OCI-LY7 (cell line): ENCODE measurements around the gene PACC1. TPM values are rescaled to one million over a fixed set of nuclear protein-coding genes. Genes with fewer than 3 reads are reported as not detected.

Source experiments
- BruUV-seq: library from RNA; stranded (reverse); fragments of 400-500 nt; replicated peaks from 2 replicates; lab custom pipeline; 2021; lab: Mats Ljungman, UMichigan
- CTCF ChIA-PET: fragments of 300-600 bp; sonication (Branson Sonifier 250); formaldehyde crosslinking; loops from one replicate; lab custom pipeline; 2022; ENCODE audit warnings: antibody characterized with exemption; ENCODE audit not compliant: unreplicated experiment; lab: Charles Lee
- POLR2A ChIA-PET: fragments of 300-600 bp; sonication (Branson Sonifier 250); formaldehyde crosslinking; loops from one replicate; lab custom pipeline; 2022; ENCODE audit warnings: antibody characterized with exemption; lab: Charles Lee
- DNase-seq: peaks from one replicate; pipeline ENCODE4 v3.0.0-alpha.2; 2015; ENCODE audit warnings: low spot score
- H2AFZ ChIP-seq: fragments of 200-600 bp; sonication (generic), shearing (Covaris generic); 2 replicates; pipeline ENCODE4 v1.6.1; 2014; ENCODE audit warnings: mild to moderate bottlenecking, antibody characterized with exemption, low read length, moderate library complexity
- H3K27ac ChIP-seq: fragments of 200-600 bp; sonication (generic); 2 replicates; pipeline ENCODE4 v1.5.1; 2014; ENCODE audit warnings: mixed run types, low read depth, mild to moderate bottlenecking, moderate library complexity, low read length, inconsistent platforms; ENCODE audit not compliant: poor library complexity, severe bottlenecking
- H3K36me3 ChIP-seq: fragments of 200-600 bp; sonication (generic); 2 replicates; pipeline ENCODE4 v1.6.1; 2014; ENCODE audit warnings: mild to moderate bottlenecking, antibody characterized with exemption, low read length, moderate library complexity, mixed read lengths; ENCODE audit not compliant: insufficient read depth
- H3K4me1 ChIP-seq: fragments of 200-600 bp; sonication (generic); 2 replicates; pipeline ENCODE4 v1.5.1; 2014; ENCODE audit warnings: mild to moderate bottlenecking, low read length; ENCODE audit not compliant: insufficient read depth, poor library complexity, severe bottlenecking
- H3K4me2 ChIP-seq: fragments of 200-600 bp; sonication (generic); 2 replicates; pipeline ENCODE4 v1.6.1; 2014; ENCODE audit warnings: mild to moderate bottlenecking, low read length
- H3K4me3 ChIP-seq: fragments of 200-600 bp; sonication (generic); 2 replicates; pipeline ENCODE4 v1.5.1; 2014; ENCODE audit warnings: mild to moderate bottlenecking, low read depth, low read length; ENCODE audit not compliant: poor library complexity, severe bottlenecking
- H3K79me2 ChIP-seq: fragments of 200-600 bp; sonication (generic); 2 replicates; pipeline ENCODE4 v1.6.1; 2016; ENCODE audit warnings: low read depth, mild to moderate bottlenecking, low read length, moderate library complexity, mixed read lengths; ENCODE audit not compliant: insufficient read depth
- H3K9me2 ChIP-seq: fragments of 200-600 bp; sonication (generic); 2 replicates; pipeline ENCODE4 v1.6.1; 2016; ENCODE audit warnings: mild to moderate bottlenecking, low read length, mixed read lengths; ENCODE audit not compliant: insufficient read depth
- H3K9me3 ChIP-seq: fragments of 200-600 bp; sonication (generic); 2 replicates; pipeline ENCODE4 v1.6.1; 2014; ENCODE audit warnings: mild to moderate bottlenecking, mixed run types, low read length, mixed read lengths
- H4K20me1 ChIP-seq: fragments of 200-600 bp; sonication (generic); 2 replicates; pipeline ENCODE4 v1.6.1; 2014; ENCODE audit warnings: mild to moderate bottlenecking, antibody characterized with exemption, low read length, moderate library complexity, mixed read lengths; ENCODE audit not compliant: insufficient read depth
- EZH2phosphoT487 ChIP-seq: fragments of 200-600 bp; sonication (generic); IDR thresholded peaks from 2 replicates; pipeline ENCODE4 v1.6.1; 2018; ENCODE audit warnings: low read depth, borderline replicate concordance, mild to moderate bottlenecking, mixed run types, antibody characterized with exemption, low read length, moderate library complexity, mixed read lengths
- intact Hi-C: fragments of 100-400 bp; cut with micrococcal nuclease; formaldehyde crosslinking; loops from one replicate; pipeline ENCODE4 v1.10.0; 2022; ENCODE audit not compliant: unreplicated experiment
- total RNA-seq, 2 experiments: library from RNA; depleted of rRNA in 1 of 2; stranded (reverse); fragments of >200 nt in 1 of 2; shearing (Covaris generic) in 1 of 2; gene quantifications; 2 replicates each; pipeline ENCODE4 v1.2.3, GENCODE V29; 2014 to 2022
- TF ChIP-seq, protein P1 (sequence below): fragments of 200-600 bp; sonication (generic); conservative IDR thresholded peaks from 2 replicates; pipeline ENCODE4 v1.5.1; 2014; ENCODE audit warnings: mild to moderate bottlenecking, antibody characterized with exemption, low read length, moderate library complexity, mixed read lengths

The PACC1 gene
- total RNA-seq, 2 experiments from 2014 or later, result 17.3 to 30.8 TPM

DNA sequence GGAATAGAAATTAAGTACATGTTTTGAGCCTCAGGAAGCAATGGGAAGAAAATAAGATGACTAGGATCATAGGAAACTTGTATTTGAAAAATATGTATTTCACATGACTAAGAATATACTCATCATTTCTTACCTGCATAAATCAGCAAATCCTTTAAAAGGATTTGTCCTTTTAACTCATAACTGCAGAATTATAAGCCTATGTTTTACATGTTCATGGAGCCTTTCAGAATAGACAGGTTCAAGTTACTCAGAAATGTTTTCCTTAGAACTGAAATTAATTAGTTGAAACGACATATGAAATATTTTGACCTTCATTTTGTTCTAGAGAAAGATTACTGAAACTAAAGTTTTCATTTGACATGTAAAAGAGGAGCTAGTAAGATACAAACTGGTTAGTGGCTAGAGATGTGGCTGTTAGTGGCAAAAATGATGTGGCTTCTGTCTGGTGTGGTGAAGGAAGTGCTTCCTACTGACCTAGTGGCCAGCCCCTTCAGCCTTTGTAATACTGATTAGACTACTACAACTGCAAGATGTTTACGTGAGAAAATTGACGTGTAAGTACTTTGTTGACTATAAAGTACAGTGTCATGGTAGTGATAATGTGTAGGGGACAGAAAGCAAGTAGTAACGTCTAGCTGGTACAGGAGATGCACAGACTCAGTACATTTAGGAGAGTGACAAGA, 54.7 kb downstream of the PACC1 start:
- intact Hi-C loops, result no loop called here
- no peak overlapping the region for H3K27ac ChIP-seq

DNA sequence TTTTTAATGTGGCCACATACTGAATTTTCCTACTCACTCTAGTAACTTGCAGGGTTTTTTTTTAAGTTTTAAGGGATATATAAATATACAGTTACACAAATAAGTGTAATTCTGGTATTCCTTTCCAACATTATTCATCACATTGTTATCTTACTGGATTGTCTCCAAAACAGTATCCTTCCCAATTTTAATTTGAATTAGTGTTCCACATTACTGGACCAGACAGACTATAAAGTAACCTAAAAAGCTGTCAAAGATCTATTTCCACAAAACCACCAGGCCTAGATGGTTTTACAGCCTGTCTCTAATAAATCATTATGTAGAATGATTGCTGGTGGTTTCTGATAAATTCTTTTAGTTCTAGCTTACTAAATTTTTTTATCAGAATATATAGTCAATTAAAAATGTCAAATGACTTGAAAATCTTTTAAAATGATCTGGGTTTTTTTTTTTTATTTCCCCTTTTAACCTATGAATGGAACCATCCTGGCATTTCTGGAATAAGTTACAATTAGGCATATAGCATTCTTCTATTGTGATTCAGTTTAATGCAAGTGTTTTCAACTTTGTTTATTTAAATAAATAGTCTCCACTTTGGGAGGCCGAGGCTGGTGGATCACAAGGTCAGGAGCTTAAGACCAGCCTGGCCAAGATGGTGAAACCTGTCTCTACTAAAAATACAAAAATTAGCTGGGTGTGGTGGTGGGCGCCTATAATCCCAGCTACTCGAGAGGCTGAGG, 59.3 kb downstream of the PACC1 start:
- Histone ChIP-seq H4K20me1 (no peaks in the 10 kb centered on the region), H3K9me3 (no peaks in the 10 kb centered on the region), H3K79me2 (no peaks in the 10 kb centered on the region), H3K4me2 (no peak overlapping the region), H3K4me3 (no peak overlapping the region), H2AFZ (no peak overlapping the region), H3K9me2 (no peaks in the 10 kb centered on the region), H3K36me3 (peaks cover 78% of the 10 kb centered on the region), H3K4me1 (no peaks in the 10 kb centered on the region), H3K27ac (no peak overlapping the region)
- intact Hi-C loops, result no loop called here
- TF ChIP-seq EZH2phosphoT487, result no peak
- TF ChIP-seq, protein P1, sequence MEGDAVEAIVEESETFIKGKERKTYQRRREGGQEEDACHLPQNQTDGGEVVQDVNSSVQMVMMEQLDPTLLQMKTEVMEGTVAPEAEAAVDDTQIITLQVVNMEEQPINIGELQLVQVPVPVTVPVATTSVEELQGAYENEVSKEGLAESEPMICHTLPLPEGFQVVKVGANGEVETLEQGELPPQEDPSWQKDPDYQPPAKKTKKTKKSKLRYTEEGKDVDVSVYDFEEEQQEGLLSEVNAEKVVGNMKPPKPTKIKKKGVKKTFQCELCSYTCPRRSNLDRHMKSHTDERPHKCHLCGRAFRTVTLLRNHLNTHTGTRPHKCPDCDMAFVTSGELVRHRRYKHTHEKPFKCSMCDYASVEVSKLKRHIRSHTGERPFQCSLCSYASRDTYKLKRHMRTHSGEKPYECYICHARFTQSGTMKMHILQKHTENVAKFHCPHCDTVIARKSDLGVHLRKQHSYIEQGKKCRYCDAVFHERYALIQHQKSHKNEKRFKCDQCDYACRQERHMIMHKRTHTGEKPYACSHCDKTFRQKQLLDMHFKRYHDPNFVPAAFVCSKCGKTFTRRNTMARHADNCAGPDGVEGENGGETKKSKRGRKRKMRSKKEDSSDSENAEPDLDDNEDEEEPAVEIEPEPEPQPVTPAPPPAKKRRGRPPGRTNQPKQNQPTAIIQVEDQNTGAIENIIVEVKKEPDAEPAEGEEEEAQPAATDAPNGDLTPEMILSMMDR, result no peak
- no TSS peak for BruUV-seq
- POLR2A ChIA-PET, result no interaction called here
- CTCF ChIA-PET, result no interaction called here
- DNase-seq, result no peak

More for the DNA sequence above, 54.7 kb downstream of the PACC1 start:
- no TSS peak for BruUV-seq
- TF ChIP-seq EZH2phosphoT487, result no peak
- TF ChIP-seq, protein P1, result no peak
- H3K4me2 ChIP-seq, result no peak overlapping the region
- no peaks in the 10 kb centered on the region for H3K4me1 ChIP-seq
- H4K20me1 ChIP-seq, result no peaks in the 10 kb centered on the region
- no peaks in the 10 kb centered on the region for H3K9me2 ChIP-seq
- no peak for DNase-seq
- CTCF ChIA-PET, result no interaction called here
- no peaks in the 10 kb centered on the region for H3K9me3 ChIP-seq
- no peak overlapping the region for H2AFZ ChIP-seq
- H3K79me2 ChIP-seq, result no peaks in the 10 kb centered on the region
- H3K36me3 ChIP-seq, result peaks cover 85% of the 10 kb centered on the region
- POLR2A ChIA-PET, result interaction anchor here (0.6 kb wide), 1 partner anchor 23 kb away, joined by 4 read pairs; no protein-coding TSS in a partner anchor
- H3K4me3 ChIP-seq, result no peak overlapping the region

DNA sequence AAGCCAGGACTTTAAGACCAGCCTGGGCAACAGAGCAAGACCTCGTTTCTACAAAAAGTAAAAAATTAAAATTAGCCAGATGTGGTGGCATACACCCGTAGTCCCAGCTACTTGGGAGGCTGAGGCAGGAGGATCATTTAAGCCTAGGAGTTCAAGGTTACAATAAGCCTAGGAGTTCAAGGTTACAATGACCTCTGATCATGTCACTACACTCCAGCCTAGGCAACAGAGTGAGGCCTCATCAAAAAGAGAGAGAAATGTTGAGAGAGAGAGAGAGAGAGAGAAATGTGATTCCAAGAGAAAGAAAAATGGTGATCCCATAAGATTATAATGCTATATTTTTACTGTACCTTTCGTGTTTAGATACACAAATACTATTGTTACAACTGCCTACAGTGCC, 60.2 kb downstream of the PACC1 start:
- intact Hi-C loops, result no loop called here
- TF ChIP-seq EZH2phosphoT487, result no peak
- TF ChIP-seq, protein P1, result no peak
- CTCF ChIA-PET, result no interaction called here

More for the DNA sequence above, 60.2 kb downstream of the PACC1 start:
- Histone ChIP-seq H2AFZ (no peak overlapping the region), H3K36me3 (peaks cover 76% of the 10 kb centered on the region), H3K4me3 (no peak overlapping the region), H3K4me1 (no peaks in the 10 kb centered on the region), H3K4me2 (no peak overlapping the region), H3K27ac (no peak overlapping the region), H3K9me3 (no peaks in the 10 kb centered on the region), H3K79me2 (no peaks in the 10 kb centered on the region), H4K20me1 (no peaks in the 10 kb centered on the region), H3K9me2 (no peaks in the 10 kb centered on the region)
- no TSS peak for BruUV-seq
- DNase-seq, result no peak
- POLR2A ChIA-PET, result interaction anchor here (1.5 kb wide), 1 partner anchor 9 kb away, joined by 3 read pairs; no protein-coding TSS in a partner anchor
